ENCODE data around the gene IL16.

GRCh38 chr15:81314378-81314777 lies 117.7 kb downstream of the IL16 start:
- TF ChIP-seq, protein P1, sequence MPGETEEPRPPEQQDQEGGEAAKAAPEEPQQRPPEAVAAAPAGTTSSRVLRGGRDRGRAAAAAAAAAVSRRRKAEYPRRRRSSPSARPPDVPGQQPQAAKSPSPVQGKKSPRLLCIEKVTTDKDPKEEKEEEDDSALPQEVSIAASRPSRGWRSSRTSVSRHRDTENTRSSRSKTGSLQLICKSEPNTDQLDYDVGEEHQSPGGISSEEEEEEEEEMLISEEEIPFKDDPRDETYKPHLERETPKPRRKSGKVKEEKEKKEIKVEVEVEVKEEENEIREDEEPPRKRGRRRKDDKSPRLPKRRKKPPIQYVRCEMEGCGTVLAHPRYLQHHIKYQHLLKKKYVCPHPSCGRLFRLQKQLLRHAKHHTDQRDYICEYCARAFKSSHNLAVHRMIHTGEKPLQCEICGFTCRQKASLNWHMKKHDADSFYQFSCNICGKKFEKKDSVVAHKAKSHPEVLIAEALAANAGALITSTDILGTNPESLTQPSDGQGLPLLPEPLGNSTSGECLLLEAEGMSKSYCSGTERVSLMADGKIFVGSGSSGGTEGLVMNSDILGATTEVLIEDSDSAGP (CRISPR knock-in tag; IDR thresholded peaks at IDR 0.05), result no peak
- TF ChIP-seq KLF1 (tag; IDR thresholded peaks at IDR 0.05) (no peak), ZNF24 (IDR thresholded peaks at IDR 0.05) (no peak)
- TF ChIP-seq, protein P2, sequence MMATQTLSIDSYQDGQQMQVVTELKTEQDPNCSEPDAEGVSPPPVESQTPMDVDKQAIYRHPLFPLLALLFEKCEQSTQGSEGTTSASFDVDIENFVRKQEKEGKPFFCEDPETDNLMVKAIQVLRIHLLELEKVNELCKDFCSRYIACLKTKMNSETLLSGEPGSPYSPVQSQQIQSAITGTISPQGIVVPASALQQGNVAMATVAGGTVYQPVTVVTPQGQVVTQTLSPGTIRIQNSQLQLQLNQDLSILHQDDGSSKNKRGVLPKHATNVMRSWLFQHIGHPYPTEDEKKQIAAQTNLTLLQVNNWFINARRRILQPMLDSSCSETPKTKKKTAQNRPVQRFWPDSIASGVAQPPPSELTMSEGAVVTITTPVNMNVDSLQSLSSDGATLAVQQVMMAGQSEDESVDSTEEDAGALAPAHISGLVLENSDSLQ (IDR thresholded peaks at IDR 0.05), result no peak
